ENCODE measurements around the gene ZFHX3.

Gene ZFHX3

DNA sequence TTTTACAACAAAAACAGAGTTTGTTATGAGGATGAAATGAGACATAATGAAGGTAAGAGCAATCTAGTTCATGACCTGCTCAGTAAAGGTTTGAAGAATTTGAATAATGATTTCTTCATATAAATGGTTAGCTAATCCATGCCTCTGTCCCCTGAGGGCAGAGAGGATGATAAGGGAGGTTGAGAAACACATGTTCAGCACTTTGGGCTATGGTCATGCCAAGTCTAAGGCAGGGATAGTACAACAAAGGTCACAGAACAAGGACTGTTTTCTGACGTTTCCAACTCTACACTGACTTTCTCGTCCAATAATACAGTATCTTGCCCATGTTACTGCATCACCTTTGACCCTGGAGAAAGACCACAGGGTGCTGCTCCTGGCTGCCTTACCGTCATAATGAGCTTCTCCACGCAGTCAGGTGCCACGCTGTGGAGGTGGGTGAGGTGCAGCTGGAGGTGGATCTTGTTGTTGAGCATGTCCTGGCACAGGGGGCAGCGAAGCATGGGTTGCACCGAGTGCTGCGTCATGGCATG lies 236.7 kb downstream of the ZFHX3 start:
- Histone ChIP-seq H3K36me3 (peaks cover 17% of the 10 kb centered on the region), H3K9me3 (no peaks in the 10 kb centered on the region), H3K4me1 (peaks cover 16% of the 10 kb centered on the region), H3K27me3 (no peaks in the 10 kb centered on the region), H3K4me3 (ENCODE audit: low read depth, low read length) (no peak overlapping the region)
- TF ChIP-seq, protein P1, sequence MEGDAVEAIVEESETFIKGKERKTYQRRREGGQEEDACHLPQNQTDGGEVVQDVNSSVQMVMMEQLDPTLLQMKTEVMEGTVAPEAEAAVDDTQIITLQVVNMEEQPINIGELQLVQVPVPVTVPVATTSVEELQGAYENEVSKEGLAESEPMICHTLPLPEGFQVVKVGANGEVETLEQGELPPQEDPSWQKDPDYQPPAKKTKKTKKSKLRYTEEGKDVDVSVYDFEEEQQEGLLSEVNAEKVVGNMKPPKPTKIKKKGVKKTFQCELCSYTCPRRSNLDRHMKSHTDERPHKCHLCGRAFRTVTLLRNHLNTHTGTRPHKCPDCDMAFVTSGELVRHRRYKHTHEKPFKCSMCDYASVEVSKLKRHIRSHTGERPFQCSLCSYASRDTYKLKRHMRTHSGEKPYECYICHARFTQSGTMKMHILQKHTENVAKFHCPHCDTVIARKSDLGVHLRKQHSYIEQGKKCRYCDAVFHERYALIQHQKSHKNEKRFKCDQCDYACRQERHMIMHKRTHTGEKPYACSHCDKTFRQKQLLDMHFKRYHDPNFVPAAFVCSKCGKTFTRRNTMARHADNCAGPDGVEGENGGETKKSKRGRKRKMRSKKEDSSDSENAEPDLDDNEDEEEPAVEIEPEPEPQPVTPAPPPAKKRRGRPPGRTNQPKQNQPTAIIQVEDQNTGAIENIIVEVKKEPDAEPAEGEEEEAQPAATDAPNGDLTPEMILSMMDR (IDR thresholded peaks at IDR 0.05; ENCODE audit: low read depth, low read length), result no peak
- no peak for DNase-seq

DNA sequence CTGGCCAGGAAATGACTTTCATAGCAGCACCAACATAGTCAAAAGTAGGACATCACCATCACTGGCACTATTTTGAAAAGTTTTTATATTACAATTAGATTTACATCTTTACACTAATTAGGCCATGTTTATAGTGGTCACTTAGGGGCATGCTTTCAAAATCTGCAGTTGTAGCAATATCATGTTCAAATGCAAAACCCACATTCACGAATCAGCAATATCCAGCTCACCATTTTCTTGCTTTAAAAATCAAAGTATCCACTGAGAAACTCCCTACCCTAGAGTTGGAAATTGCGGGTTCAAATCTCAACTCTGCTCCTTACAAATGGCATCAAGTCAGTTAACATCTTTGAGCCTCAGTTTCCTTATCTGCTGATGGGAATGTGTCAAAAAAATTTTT lies 237.4 kb downstream of the ZFHX3 start:
- H3K36me3 ChIP-seq, result peaks cover 20% of the 10 kb centered on the region
- no peaks in the 10 kb centered on the region for H3K27me3 ChIP-seq
- TF ChIP-seq, protein P1 (IDR thresholded peaks at IDR 0.05; ENCODE audit: low read depth, low read length), result no peak
- peaks cover 16% of the 10 kb centered on the region for H3K4me1 ChIP-seq
- no peak overlapping the region for H3K4me3 ChIP-seq (ENCODE audit: low read depth, low read length)
- H3K9me3 ChIP-seq, result no peaks in the 10 kb centered on the region
- no peak for DNase-seq

DNA sequence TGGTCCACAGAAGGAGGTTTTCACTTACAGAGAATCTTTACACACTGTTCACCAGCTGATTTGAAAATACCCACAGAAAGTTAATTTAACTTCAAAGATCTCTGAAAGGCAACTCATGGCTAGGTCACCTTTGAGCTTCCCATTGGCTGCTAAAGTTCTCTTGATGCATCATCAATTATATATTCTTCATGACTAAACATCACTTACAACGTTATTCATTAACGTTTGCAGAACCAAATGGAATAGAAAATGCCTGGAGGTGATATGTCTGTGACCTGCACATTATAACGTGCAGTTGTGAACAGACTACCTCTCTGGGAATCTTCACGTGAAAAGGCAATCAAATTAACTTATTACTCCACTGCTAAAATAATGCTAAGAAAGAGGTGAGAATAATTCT lies 238.5 kb downstream of the ZFHX3 start:
- Histone ChIP-seq H3K9me3 (no peaks in the 10 kb centered on the region), H3K27me3 (no peaks in the 10 kb centered on the region), H3K4me3 (ENCODE audit: low read depth, low read length) (no peak overlapping the region), H3K4me1 (peaks cover 16% of the 10 kb centered on the region), H3K36me3 (peaks cover 22% of the 10 kb centered on the region)
- TF ChIP-seq, protein P1 (IDR thresholded peaks at IDR 0.05; ENCODE audit: low read depth, low read length), result no peak
- no peak for DNase-seq

DNA sequence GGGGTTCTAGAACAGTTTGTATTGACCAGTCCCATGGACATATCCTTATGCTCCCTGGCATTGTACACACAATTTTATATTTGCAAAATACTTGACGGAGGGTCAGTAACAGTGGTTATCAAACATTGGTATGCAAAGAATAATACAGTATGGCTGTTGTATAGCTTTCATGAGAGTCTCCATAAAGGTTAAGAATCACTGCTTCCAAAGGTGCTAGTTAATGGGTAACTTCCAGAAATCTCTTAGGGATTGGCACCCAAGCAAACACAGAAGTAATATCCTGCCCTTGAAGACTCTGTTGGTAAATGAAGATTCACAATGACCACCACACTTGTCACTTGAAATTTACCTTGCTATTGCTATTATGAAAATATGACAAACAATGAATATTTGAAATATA lies 239.2 kb downstream of the ZFHX3 start:
- Histone ChIP-seq H3K36me3 (peaks cover 22% of the 10 kb centered on the region), H3K4me1 (peaks cover 16% of the 10 kb centered on the region), H3K4me3 (ENCODE audit: low read depth, low read length) (no peak overlapping the region), H3K9me3 (no peaks in the 10 kb centered on the region), H3K27me3 (no peaks in the 10 kb centered on the region)
- no peak for DNase-seq
- TF ChIP-seq, protein P1 (IDR thresholded peaks at IDR 0.05; ENCODE audit: low read depth, low read length), result no peak

DNA sequence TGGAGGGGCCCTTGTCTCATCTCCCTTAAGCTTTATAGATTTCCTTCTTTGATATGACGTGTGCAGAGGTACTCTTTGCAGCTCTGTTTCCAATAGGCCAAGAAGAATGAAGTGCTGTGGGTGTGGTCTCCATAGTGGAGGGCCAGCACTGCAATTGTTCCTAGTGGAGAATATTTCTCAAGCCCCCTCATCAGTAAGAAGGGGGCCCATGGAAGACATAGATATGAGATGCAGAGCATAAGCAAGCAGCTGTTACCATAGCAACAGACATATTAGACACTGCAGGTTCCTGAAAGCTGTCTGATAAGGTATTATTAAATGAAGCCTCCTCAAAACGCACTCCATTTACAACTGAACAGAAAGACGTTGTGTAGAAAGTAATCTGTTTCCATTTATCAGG lies 240.7 kb downstream of the ZFHX3 start:
- no peak overlapping the region for H3K4me3 ChIP-seq (ENCODE audit: low read depth, low read length)
- peaks cover 7% of the 10 kb centered on the region for H3K4me1 ChIP-seq
- H3K27me3 ChIP-seq, result no peaks in the 10 kb centered on the region
- H3K36me3 ChIP-seq, result peaks cover 25% of the 10 kb centered on the region
- no peak for DNase-seq
- TF ChIP-seq, protein P1 (IDR thresholded peaks at IDR 0.05; ENCODE audit: low read depth, low read length), result no peak
- no peaks in the 10 kb centered on the region for H3K9me3 ChIP-seq

DNA sequence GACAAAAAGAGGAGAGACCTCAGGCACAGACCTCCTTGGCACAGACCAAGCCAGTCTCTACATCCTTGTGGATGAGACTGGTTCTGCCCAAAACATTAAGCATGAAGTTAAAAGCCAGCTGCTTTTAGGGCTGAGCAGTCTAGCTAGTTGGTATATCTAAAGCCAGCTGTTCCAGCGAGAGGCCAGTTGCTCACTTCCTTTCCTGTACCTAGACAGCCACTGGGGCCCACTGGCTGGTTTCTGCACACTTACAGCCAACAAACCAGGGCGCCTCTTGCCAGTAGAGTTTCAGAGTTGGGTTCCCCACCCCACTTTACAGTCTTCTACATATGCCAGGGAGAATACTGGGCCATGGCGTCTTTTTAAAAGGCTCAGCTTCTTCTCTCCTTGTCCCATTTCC lies 242.4 kb downstream of the ZFHX3 start:
- Histone ChIP-seq H3K9me3 (no peaks in the 10 kb centered on the region), H3K36me3 (peaks cover 16% of the 10 kb centered on the region), H3K4me3 (ENCODE audit: low read depth, low read length) (no peak overlapping the region), H3K4me1 (peaks cover 7% of the 10 kb centered on the region), H3K27me3 (no peaks in the 10 kb centered on the region)
- TF ChIP-seq, protein P1 (IDR thresholded peaks at IDR 0.05; ENCODE audit: low read depth, low read length), result no peak
- no peak for DNase-seq

Data from BE2C (cell line).